ENCODE results near the gene SLC16A4. TPM values are rescaled to one million over a fixed set of nuclear protein-coding genes. Genes with fewer than 3 reads are reported as not detected.
A peak's percentile ranks its signal among the peaks of the same experiment; 100 is the strongest.

The SLC16A4 gene
- total RNA-seq, 1 experiment from 2014 or later = 412 TPM

DNA sequence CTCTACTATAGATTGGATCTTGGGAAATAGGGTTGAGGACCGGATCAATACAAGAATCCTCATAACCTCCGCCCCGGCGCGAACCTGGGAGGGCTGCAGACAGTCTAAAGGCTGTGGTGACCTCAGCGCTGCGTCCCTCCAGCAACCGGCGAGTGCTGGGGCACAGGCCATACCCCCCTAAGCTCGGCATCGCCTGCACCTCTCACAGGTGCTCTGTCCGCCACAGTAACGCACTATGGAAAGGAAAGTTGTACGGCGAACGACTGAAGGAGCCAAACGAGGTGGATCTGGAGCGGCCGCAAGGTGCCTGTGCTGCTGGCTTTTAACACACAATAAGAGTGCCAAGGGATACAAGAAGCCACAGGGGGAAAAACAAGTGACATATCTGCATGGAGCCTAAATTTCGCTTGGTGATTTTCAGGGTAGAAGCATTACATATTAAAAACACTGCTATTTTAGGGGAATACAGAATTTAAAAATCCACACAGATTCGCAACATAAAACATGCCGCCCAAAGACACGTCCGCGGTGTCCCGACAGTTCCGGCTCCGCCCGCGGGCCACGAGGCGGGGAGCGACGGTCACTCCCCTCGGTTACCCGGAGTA lies 53.0 kb downstream of the SLC16A4 start:
- peak; percentile 12 for DNase-seq (ENCODE audit: extremely low read depth, low read depth)

- DNase-seq (ENCODE audit: extremely low read depth, low read depth) = no peak
Measured at GRCh38 chr1:110336300-110337039, 54.4 kb downstream of the SLC16A4 start.

GRCh38 chr1:110335265-110335664 lies 55.6 kb downstream of the SLC16A4 start:
- no peak for DNase-seq (ENCODE audit: extremely low read depth, low read depth)

DNA sequence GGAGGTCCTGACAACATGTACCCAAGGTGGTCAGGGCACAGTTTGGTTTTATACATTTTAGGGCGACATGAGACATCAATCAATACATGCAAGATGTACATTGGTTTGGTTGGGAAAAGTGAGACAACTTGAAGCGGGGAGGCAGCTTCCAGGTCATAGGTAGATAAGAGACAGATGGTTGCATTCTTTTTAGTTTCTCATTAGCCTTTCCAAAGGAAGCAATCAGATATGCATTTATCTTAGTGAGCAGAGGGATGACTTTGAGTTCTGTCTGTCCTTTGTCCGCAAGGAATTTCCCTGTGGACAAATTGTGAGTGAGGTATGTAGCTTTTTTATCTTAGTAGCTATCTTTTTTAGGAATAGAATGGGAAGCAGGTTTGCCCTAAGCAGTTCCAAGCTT lies 62.1 kb downstream of the SLC16A4 start:
- no peak for DNase-seq (ENCODE audit: extremely low read depth, low read depth)

- no peak for DNase-seq (ENCODE audit: extremely low read depth, low read depth)
Measured at GRCh38 chr1:110328274-110328673, 62.6 kb downstream of the SLC16A4 start.

- no peak for DNase-seq (ENCODE audit: extremely low read depth, low read depth)
Measured at GRCh38 chr1:110326826-110327225, 64.0 kb downstream of the SLC16A4 start.

DNA sequence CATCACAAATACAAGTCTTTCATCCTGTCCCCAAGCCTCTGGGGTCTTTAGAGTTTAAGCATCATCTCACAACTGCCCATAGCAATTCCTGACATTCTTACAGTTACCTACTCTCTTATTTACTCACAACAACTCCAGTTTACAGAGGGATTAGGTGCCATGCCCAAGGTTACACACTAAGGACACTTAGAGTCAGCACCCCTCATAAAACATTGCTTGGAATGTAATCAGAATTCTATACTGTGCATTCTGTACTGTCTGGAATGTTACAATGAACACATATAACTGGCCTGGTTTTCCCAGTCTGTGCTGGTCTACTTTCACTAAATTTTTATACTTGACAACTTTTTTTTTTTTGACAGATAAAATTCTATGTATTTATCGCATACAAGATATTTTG lies 66.2 kb downstream of the SLC16A4 start:
- no peak for DNase-seq (ENCODE audit: extremely low read depth, low read depth)

- no peak for DNase-seq (ENCODE audit: extremely low read depth, low read depth)
Measured at GRCh38 chr1:110321846-110322245, 69.0 kb downstream of the SLC16A4 start.

GRCh38 chr1:110321045-110321444 lies 69.8 kb downstream of the SLC16A4 start:
- DNase-seq (ENCODE audit: extremely low read depth, low read depth) = no peak

DNA sequence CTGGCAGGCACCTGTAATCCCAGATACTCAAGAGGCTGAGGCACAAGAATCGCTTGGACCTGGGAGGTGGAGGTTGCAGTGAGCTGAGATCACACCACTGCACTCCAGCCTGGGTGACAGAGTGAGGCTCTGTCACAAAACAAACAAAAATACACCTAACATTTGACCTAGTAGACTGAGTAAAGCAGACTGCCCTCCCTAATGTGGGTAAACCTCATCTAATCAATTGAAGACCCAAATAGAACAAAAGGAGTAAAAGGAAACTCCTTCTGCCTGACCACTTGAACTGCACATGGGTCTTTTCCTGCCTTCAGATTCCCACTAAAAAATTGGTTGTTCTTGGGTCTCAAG lies 70.7 kb downstream of the SLC16A4 start:
- no peak for DNase-seq (ENCODE audit: extremely low read depth, low read depth)

- DNase-seq (ENCODE audit: extremely low read depth, low read depth) = no peak
Measured at GRCh38 chr1:110319332-110320167, 71.3 kb downstream of the SLC16A4 start.

GRCh38 chr1:110318046-110318445 lies 72.8 kb downstream of the SLC16A4 start:
- no peak for DNase-seq (ENCODE audit: extremely low read depth, low read depth)

DNA sequence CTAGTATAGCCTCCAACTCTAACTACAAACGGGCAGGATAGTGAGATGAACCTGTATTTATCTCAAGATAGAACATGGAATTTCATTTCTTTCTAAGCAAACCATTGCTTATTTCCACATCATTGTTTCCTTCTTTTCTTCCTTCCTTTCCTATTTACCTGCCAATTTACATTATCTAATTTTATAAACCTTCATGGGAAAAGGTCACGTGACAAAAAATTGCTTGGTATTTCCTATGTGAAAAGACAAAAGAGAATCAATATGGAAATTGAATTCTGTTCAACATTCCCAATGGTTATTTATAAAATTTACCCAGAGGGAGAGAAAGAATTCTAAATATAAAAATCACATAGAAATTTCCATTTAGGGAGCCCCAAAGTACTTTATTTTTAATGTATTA lies 74.1 kb downstream of the SLC16A4 start:
- no peak for DNase-seq (ENCODE audit: extremely low read depth, low read depth)

Other genes with a start within 250 kb of the SLC16A4 start
- not detected in 2 replicates for gene SLC6A17, start 240.5 kb downstream of the SLC16A4 start, total RNA-seq (2014; rRNA removed; shearing (Covaris generic))
- 1.3 and 1.8 TPM in 2 replicates for gene KCNC4, start 180.7 kb downstream of the SLC16A4 start, total RNA-seq (2014; rRNA removed; shearing (Covaris generic))
- gene RBM15, start 51.6 kb downstream of the SLC16A4 start, total RNA-seq (2014; rRNA removed; shearing (Covaris generic)) = 32.3 and 37.1 TPM in 2 replicates
- 188 and 200 TPM in 2 replicates for gene LAMTOR5, start 16.7 kb upstream of the SLC16A4 start, total RNA-seq (2014; rRNA removed; shearing (Covaris generic))
- gene PROK1, start 60.1 kb upstream of the SLC16A4 start, total RNA-seq (2014; rRNA removed; shearing (Covaris generic)) = not detected in 2 replicates
- gene KCNA10, start 128.1 kb upstream of the SLC16A4 start, total RNA-seq (2014; rRNA removed; shearing (Covaris generic)) = not detected in 2 replicates
- not detected in 2 replicates for gene KCNA2, start 215.3 kb upstream of the SLC16A4 start, total RNA-seq (2014; rRNA removed; shearing (Covaris generic))